ES-I3 (cell line): Measurements from ENCODE around the gene ZBTB44.
"Not testable (repeated sequence)": the region's sequence is repeated elsewhere in the genome, so short reads cannot be mapped to it uniquely, and the experiment has no call there.

Experiments
- H3K36me3 ChIP-seq: 2 replicates; pipeline ENCODE4 v1.6.1; 2013; ENCODE audit warnings: mild to moderate bottlenecking, low read length, control low read depth, moderate library complexity; ENCODE audit not compliant: insufficient read depth
- H3K4me1 ChIP-seq: 2 replicates; pipeline ENCODE4 v1.6.1; 2013; ENCODE audit warnings: mild to moderate bottlenecking, control low read depth, low read length; ENCODE audit not compliant: insufficient read depth
- H3K9ac ChIP-seq: 2 replicates; pipeline ENCODE4 v1.6.1; 2013; ENCODE audit warnings: low read depth, mild to moderate bottlenecking, low read length, moderate library complexity
- H3K9me3 ChIP-seq: 2 replicates; pipeline ENCODE4 v1.6.1; 2013; ENCODE audit warnings: mild to moderate bottlenecking, low read length, moderate library complexity; ENCODE audit not compliant: control insufficient read depth, insufficient read depth

ZBTB44 gene

GRCh38 chr11:130198292-130198691 is 116.4 kb downstream of the ZBTB44 start:
- Histone ChIP-seq H3K9me3 (no peaks in the 10 kb centered on the region), H3K9ac (no peak overlapping the region), H3K4me1 (no peaks in the 10 kb centered on the region), H3K36me3 (no peaks in the 10 kb centered on the region)

GRCh38 chr11:130197386-130198035 is 117.2 kb downstream of the ZBTB44 start:
- Histone ChIP-seq H3K9me3 (no peaks in the 10 kb centered on the region), H3K4me1 (no peaks in the 10 kb centered on the region), H3K9ac (no peak overlapping the region), H3K36me3 (no peaks in the 10 kb centered on the region; the same call in 1 of the 2 replicates)

- H3K9me3 ChIP-seq: no peaks in the 10 kb centered on the region
- no peak overlapping the region for H3K9ac ChIP-seq
- no peaks in the 10 kb centered on the region; the same call in 1 of the 2 replicates for H3K36me3 ChIP-seq
- H3K4me1 ChIP-seq: no peaks in the 10 kb centered on the region
Observed at GRCh38 chr11:130194241-130195023, 120.3 kb downstream of the ZBTB44 start.

- not testable (repeated sequence) for H3K9ac ChIP-seq, H3K9me3 ChIP-seq, H3K36me3 ChIP-seq, H3K4me1 ChIP-seq
Observed at GRCh38 chr11:130193551-130193950, 121.2 kb downstream of the ZBTB44 start.

GRCh38 chr11:130192845-130193267 is 121.9 kb downstream of the ZBTB44 start:
- Histone ChIP-seq H3K9me3 (no peaks in the 10 kb centered on the region), H3K36me3 (no peaks in the 10 kb centered on the region; the same call in 1 of the 2 replicates), H3K9ac (no peak overlapping the region)

GRCh38 chr11:130191896-130192295 is 122.8 kb downstream of the ZBTB44 start:
- H3K9ac ChIP-seq: no peak overlapping the region
- H3K36me3 ChIP-seq: no peaks in the 10 kb centered on the region; the same call in 1 of the 2 replicates
- no peaks in the 10 kb centered on the region for H3K4me1 ChIP-seq
- no peaks in the 10 kb centered on the region for H3K9me3 ChIP-seq

More at GRCh38 chr11:130192845-130193267, 121.9 kb downstream of the ZBTB44 start:
- no peaks in the 10 kb centered on the region for H3K4me1 ChIP-seq

- Histone ChIP-seq H3K9ac (no peak overlapping the region), H3K36me3 (no peaks in the 10 kb centered on the region; the same call in 1 of the 2 replicates), H3K9me3 (no peaks in the 10 kb centered on the region), H3K4me1 (no peaks in the 10 kb centered on the region)
Observed at GRCh38 chr11:130190371-130190881, 124.3 kb downstream of the ZBTB44 start.

- no peak overlapping the region for H3K9ac ChIP-seq
- H3K36me3 ChIP-seq: no peaks in the 10 kb centered on the region; the same call in 1 of the 2 replicates
- H3K9me3 ChIP-seq: no peaks in the 10 kb centered on the region
- H3K4me1 ChIP-seq: no peaks in the 10 kb centered on the region
Observed at GRCh38 chr11:130189492-130190210, 125.1 kb downstream of the ZBTB44 start.

- Histone ChIP-seq H3K9ac (no peak overlapping the region), H3K36me3 (no peaks in the 10 kb centered on the region; the same call in 1 of the 2 replicates), H3K9me3 (no peaks in the 10 kb centered on the region), H3K4me1 (no peaks in the 10 kb centered on the region)
Observed at GRCh38 chr11:130188585-130189347, 126.0 kb downstream of the ZBTB44 start.

- no peaks in the 10 kb centered on the region; the same call in 1 of the 2 replicates for H3K36me3 ChIP-seq
- H3K9ac ChIP-seq: no peak overlapping the region
Observed at GRCh38 chr11:130188047-130188446, 126.7 kb downstream of the ZBTB44 start.

GRCh38 chr11:130187096-130187495 is 127.6 kb downstream of the ZBTB44 start:
- Histone ChIP-seq H3K9ac (no peak overlapping the region), H3K9me3 (no peaks in the 10 kb centered on the region), H3K36me3 (no peaks in the 10 kb centered on the region), H3K4me1 (no peaks in the 10 kb centered on the region)

More at GRCh38 chr11:130188047-130188446, 126.7 kb downstream of the ZBTB44 start:
- H3K9me3 ChIP-seq: no peaks in the 10 kb centered on the region
- no peaks in the 10 kb centered on the region for H3K4me1 ChIP-seq

- Histone ChIP-seq H3K4me1 (no peaks in the 10 kb centered on the region), H3K36me3 (no peaks in the 10 kb centered on the region), H3K9ac (no peak overlapping the region), H3K9me3 (no peaks in the 10 kb centered on the region)
Observed at GRCh38 chr11:130183878-130184610, 130.7 kb downstream of the ZBTB44 start.
